Adrenal gland (tissue), 12 donors: ENCODE data around the gene MRGPRD. TPM values are rescaled to one million over a fixed set of nuclear protein-coding genes. Genes with fewer than 3 reads are reported as not detected.

ENCODE experiments used
- DNase-seq, 7 donors: peaks; one replicate each; pipeline ENCODE4 v3.0.0-alpha.2; 2019 to 2020
- H3K27ac ChIP-seq, 5 donors: fragments of 200-600 bp; sonication (generic) in 4 of 5; 1 replicate in 3 of 5; 2 replicates in 2 of 5; pipeline versions ENCODE4 v1.5.1 to v1.8.0; 2016 to 2020; ENCODE audit warnings: mild to moderate bottlenecking in 1 of 5
- H3K27me3 ChIP-seq: fragments of 200-600 bp; 2 replicates; pipeline ENCODE4 v1.8.0; 2021
- H3K36me3 ChIP-seq, 2 donors: fragments of 200-600 bp; replicated peaks in 1 of 2; 1 replicate in 1 of 2; 2 replicates in 1 of 2; pipeline versions ENCODE4 v1.5.1 to v1.8.0; 2018 to 2022
- H3K4me1 ChIP-seq, 2 donors: fragments of 200-600 bp; replicated peaks in 1 of 2; 1 replicate in 1 of 2; 2 replicates in 1 of 2; pipeline versions ENCODE4 v1.5.1 to v1.8.0; 2018 to 2021
- H3K4me3 ChIP-seq, 4 donors: fragments of 200-600 bp; sonication (generic) in 3 of 4; one replicate each; pipeline ENCODE4 v1.5.1; 2016 to 2018
- H3K9me3 ChIP-seq, 3 donors: fragments of 200-600 bp; sonication (generic) in 1 of 3; replicated peaks in 1 of 3; 1 replicate in 2 of 3; 2 replicates in 1 of 3; pipeline versions ENCODE4 v1.5.1 to v1.8.0; 2016 to 2021
- CTCF ChIP-seq, 6 experiments: fragments of 450-650 bp in 4 of 6; fragments of 200-600 bp in 2 of 6; sonication (generic) in 1 of 6; IDR thresholded peaks; 1 replicate in 5 of 6; 2 replicates in 1 of 6; pipeline versions ENCODE4 v1.5.1 to v1.8.0; 2016 to 2021; ENCODE audit warnings: antibody characterized with exemption in 6 of 6, mild to moderate bottlenecking in 2 of 6, moderate library complexity in 1 of 6
- POLR2A ChIP-seq, 2 donors: fragments of 450-650 bp; IDR thresholded peaks; one replicate each; pipeline ENCODE4 v1.6.1; 2017; ENCODE audit warnings: antibody characterized with exemption in 2 of 2, mild to moderate bottlenecking in 2 of 2, moderate library complexity in 1 of 2
- WGBS, 4 donors: extraction: QIAGEN DNeasy Blood & Tissue Kit in 2 of 4; methylation state at CpG; one replicate each; pipeline versions ENCODE4 v1.1.5 to v1.1.7; 2013 to 2017; 5-methylcytosine and 5-hydroxymethylcytosine counted together
- intact Hi-C, 2 donors: fragments of 100-400 bp; cut with DNase I; formaldehyde crosslinking; loops; one replicate each; pipeline versions ENCODE4 v1.14.1 to v1.15.0; 2022 to 2023
- polyA plus RNA-seq, 3 donors: library from polyadenylated mRNA; stranded (reverse); fragments of 200-250 nt in 2 of 3; fragments of 350-450 nt in 1 of 3; fragmentation: Illumina TruSeq in 1 of 3; extraction: RNeasy Lipid Tissue Mini Kit (QIAGEN cat#74804) in 1 of 3; gene quantifications; one replicate each; pipeline ENCODE4 v1.2.3, GENCODE V29; 2013 to 2014
- total RNA-seq, 9 donors: library from RNA; depleted of rRNA in 4 of 9; stranded (reverse); fragments of >200 nt in 4 of 9; fragments of 120-200 nt in 1 of 9; fragmentation: NEBNext Ultra II Directional in 1 of 9; extraction: Animal tissue kit (Norgen Biotek cat#: 25700) in 1 of 9; gene quantifications; one replicate each; pipeline versions ENCODE4 v1.1.0 to v1.2.4, GENCODE V29; 2013 to 2023
- donor health status: healthy with polysubstance abuse.
- donor health status: Bipolar disorder and iron deficiency.
- donor health status: DM: yes; HTN: yes; CAD: no.
- donor health status: DM: no; HTN: no; CAD: no.
- donor health status: DM: no; HTN: no; CAD: no.
- donor health status: DM: yes; HTN: yes; CAD: no.

MRGPRD gene
- total and polyA plus RNA-seq, 12 donors = not detected

- no peak for TF ChIP-seq POLR2A (IDR thresholded peaks at IDR 0.05)
- TF ChIP-seq CTCF (IDR thresholded peaks at IDR 0.05) = no peak
- Histone ChIP-seq H3K36me3 (peaks cover 0 to 53% of the 10 kb centered on the region in 2 donors), H3K27ac (no peak overlapping the region), H3K9me3 (no peaks in the 10 kb centered on the region), H3K4me1 (no peaks in the 10 kb centered on the region), H3K4me3 (no peak overlapping the region), H3K27me3 (no peaks in the 10 kb centered on the region)
- 88 to 92% (median 90%) methylated on average over 30 to 33 of the region's 33 CpGs for WGBS, 4 donors
- DNase-seq = no peak
- intact Hi-C loops = loop anchor here in 1 of 2 donors (10.0 kb wide), 1 partner anchor 145 kb away; no protein-coding TSS in a partner anchor
Measured at GRCh38 chr11:68939583-68940555, 40.9 kb downstream of the MRGPRD start.

GRCh38 chr11:68938816-68939582 is 41.8 kb downstream of the MRGPRD start:
- Histone ChIP-seq H3K27me3 (no peaks in the 10 kb centered on the region), H3K27ac (no peak overlapping the region), H3K9me3 (no peaks in the 10 kb centered on the region), H3K4me3 (no peak overlapping the region), H3K4me1 (no peaks in the 10 kb centered on the region), H3K36me3 (peaks cover 0 to 61% of the 10 kb centered on the region in 2 donors)
- no peak for TF ChIP-seq CTCF (IDR thresholded peaks at IDR 0.05)
- TF ChIP-seq POLR2A (IDR thresholded peaks at IDR 0.05) = no peak
- DNase-seq = no peak
- WGBS, 4 donors = 86 to 95% (median 88%) methylated on average over 11 to 17 of the region's 17 CpGs
- intact Hi-C loops = loop anchor here in 1 of 2 donors (10.0 kb wide), 1 partner anchor 146 kb away; no protein-coding TSS in a partner anchor

GRCh38 chr11:68938088-68938487 is 42.7 kb downstream of the MRGPRD start:
- Histone ChIP-seq H3K9me3 (no peaks in the 10 kb centered on the region), H3K4me1 (no peaks in the 10 kb centered on the region), H3K36me3 (peaks cover 0 to 70% of the 10 kb centered on the region in 2 donors), H3K4me3 (no peak overlapping the region), H3K27ac (no peak overlapping the region), H3K27me3 (no peaks in the 10 kb centered on the region)
- TF ChIP-seq CTCF (IDR thresholded peaks at IDR 0.05) (no peak), POLR2A (IDR thresholded peaks at IDR 0.05) (no peak)
- DNase-seq = no peak
- intact Hi-C loops = loop anchor here in 1 of 2 donors (10.0 kb wide), 1 partner anchor 147 kb away; no protein-coding TSS in a partner anchor
- 94 to 98% (median 96%) methylated on average over 9 to 18 of the region's 18 CpGs for WGBS, 4 donors
